ENCODE results near the gene GARIN5A.

DNA sequence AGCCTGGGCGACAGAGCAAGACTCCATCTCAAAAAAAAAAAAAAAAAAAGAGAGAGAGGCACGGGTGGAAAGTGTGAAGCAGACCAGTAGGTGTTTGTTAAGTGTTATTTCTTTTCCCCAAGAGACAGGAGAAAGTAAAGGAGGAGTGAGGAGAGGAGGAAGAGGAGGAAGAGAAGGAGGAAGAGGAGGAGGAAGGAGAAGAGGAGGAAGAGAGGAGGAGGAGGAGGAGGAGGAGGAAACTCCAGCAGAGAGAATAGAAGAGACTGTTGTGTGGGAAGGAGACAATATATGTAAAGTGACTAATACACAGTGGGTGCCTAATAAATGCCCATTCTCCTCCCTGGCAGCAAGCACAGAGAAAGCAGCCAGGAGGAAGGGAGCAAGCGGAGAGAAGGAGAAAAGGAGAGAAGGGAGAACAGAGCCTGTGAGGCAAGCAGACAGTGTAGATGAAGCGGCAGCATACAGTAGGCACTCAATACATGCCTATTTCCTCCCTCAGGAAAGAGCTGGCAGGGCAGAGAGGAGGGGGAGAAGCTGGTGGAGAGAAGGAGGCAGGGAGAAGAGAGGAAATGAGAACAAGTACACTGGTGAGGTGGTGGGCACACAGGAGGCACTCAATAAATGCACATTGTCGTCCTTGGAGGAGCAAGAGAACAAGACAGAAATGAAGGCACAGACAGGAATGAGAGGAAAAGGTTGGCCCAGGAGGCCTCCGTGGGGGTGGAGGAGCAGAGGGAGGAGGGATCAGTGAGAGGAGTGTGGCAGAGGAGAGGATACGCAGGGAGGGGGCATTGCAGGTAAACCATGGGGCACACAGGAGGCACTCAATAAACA is 17.8 kb upstream of the GARIN5A start:
- TF ChIP-seq POLR2A (IDR thresholded peaks at IDR 0.05) (no peak), POLR2AphosphoS5 (IDR thresholded peaks at IDR 0.05) (no peak), EP300 (IDR thresholded peaks at IDR 0.05) (no peak)
- TF ChIP-seq, protein P1, sequence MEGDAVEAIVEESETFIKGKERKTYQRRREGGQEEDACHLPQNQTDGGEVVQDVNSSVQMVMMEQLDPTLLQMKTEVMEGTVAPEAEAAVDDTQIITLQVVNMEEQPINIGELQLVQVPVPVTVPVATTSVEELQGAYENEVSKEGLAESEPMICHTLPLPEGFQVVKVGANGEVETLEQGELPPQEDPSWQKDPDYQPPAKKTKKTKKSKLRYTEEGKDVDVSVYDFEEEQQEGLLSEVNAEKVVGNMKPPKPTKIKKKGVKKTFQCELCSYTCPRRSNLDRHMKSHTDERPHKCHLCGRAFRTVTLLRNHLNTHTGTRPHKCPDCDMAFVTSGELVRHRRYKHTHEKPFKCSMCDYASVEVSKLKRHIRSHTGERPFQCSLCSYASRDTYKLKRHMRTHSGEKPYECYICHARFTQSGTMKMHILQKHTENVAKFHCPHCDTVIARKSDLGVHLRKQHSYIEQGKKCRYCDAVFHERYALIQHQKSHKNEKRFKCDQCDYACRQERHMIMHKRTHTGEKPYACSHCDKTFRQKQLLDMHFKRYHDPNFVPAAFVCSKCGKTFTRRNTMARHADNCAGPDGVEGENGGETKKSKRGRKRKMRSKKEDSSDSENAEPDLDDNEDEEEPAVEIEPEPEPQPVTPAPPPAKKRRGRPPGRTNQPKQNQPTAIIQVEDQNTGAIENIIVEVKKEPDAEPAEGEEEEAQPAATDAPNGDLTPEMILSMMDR (IDR thresholded peaks at IDR 0.05) = no peak
